GM23248 (cell line): ENCODE measurements around the gene PKD1L1.

ENCODE experiments used
- EZH2 ChIP-seq: fragments of 200-600 bp; sonication (generic); IDR thresholded peaks from 2 replicates; pipeline ENCODE4 v1.6.1; 2018; ENCODE audit warnings: antibody characterized with exemption, mild to moderate bottlenecking; ENCODE audit not compliant: insufficient read depth, poor library complexity, severe bottlenecking
- EZH2phosphoT487 ChIP-seq: fragments of 200-600 bp; sonication (generic); IDR thresholded peaks from 2 replicates; pipeline ENCODE4 v1.6.1; 2018; ENCODE audit warnings: antibody characterized with exemption, moderate library complexity, mild to moderate bottlenecking, low read depth; ENCODE audit not compliant: insufficient read depth

- TF ChIP-seq EZH2 (no peak), EZH2phosphoT487 (no peak)
Observed at GRCh38 chr7:47785923-47786556, 162.2 kb downstream of the PKD1L1 start.
